Breast epithelium (tissue), 4 donors: ENCODE results near the gene MMP15. TPM values are rescaled to one million over a fixed set of nuclear protein-coding genes. Genes with fewer than 3 reads are reported as not detected.

Experiments used
- DNase-seq, 2 donors: peaks; one replicate each; pipeline ENCODE4 v3.0.0-alpha.2; 2019; ENCODE audit warnings: low spot score in 2 of 2
- H3K27ac ChIP-seq, 2 donors: fragments of 200-600 bp; sonication (generic) in 1 of 2; one replicate each; pipeline ENCODE4 v1.5.1; 2016 to 2019; ENCODE audit warnings: mild to moderate bottlenecking in 1 of 2
- H3K27me3 ChIP-seq, 2 donors: fragments of 200-600 bp; sonication (generic) in 1 of 2; one replicate each; pipeline versions ENCODE4 v1.5.1 to v1.6.0; 2017 to 2019; ENCODE audit warnings: control low read depth in 1 of 2, mild to moderate bottlenecking in 1 of 2
- H3K36me3 ChIP-seq: fragments of 200-600 bp; one replicate; pipeline ENCODE4 v1.5.1; 2019
- H3K4me1 ChIP-seq, 2 donors: fragments of 200-600 bp; sonication (generic); one replicate each; pipeline ENCODE4 v1.5.1; 2016 to 2019; ENCODE audit warnings: control low read depth in 1 of 2
- H3K4me3 ChIP-seq, 3 donors: fragments of 200-600 bp; sonication (generic); 1 replicate in 2 of 3; 2 replicates in 1 of 3; pipeline ENCODE4 v1.5.1; 2016 to 2019; ENCODE audit warnings: mild to moderate bottlenecking in 3 of 3, moderate library complexity in 2 of 3
- H3K9me3 ChIP-seq, 2 donors: fragments of 200-600 bp; sonication (generic) in 1 of 2; one replicate each; pipeline ENCODE4 v1.5.1; 2016 to 2019; ENCODE audit warnings: control low read depth in 1 of 2
- POLR2A ChIP-seq: fragments of 450-650 bp; IDR thresholded peaks from one replicate; pipeline ENCODE4 v1.6.1; 2016; ENCODE audit warnings: antibody characterized with exemption, mild to moderate bottlenecking, moderate library complexity
- POLR2AphosphoS5 ChIP-seq, 3 donors: sonication (generic); formaldehyde crosslinking; IDR thresholded peaks; one replicate each; pipeline ENCODE4 v1.6.1; 2017; ENCODE audit warnings: antibody characterized with exemption in 3 of 3
- intact Hi-C: fragments of 100-400 bp; cut with DNase I; formaldehyde crosslinking; loops from one replicate; pipeline ENCODE4 v1.15.1; 2023; ENCODE audit warnings: low total_unique reads
- total RNA-seq, 3 donors: library from RNA; depleted of rRNA; stranded (reverse); fragments of >200 nt; gene quantifications; one replicate each; pipeline ENCODE4 v1.1.0, GENCODE V29; 2016
- TF ChIP-seq, protein P1 (sequence below), 3 donors: fragments of 450-650 bp; IDR thresholded peaks; one replicate each; pipeline ENCODE4 v1.5.1; 2016 to 2017; ENCODE audit warnings: antibody characterized with exemption in 3 of 3, mild to moderate bottlenecking in 3 of 3, moderate library complexity in 3 of 3

Gene MMP15
- total RNA-seq, 3 donors from 2014 or later: 4.6 to 5.3 (median 4.8) TPM

DNA sequence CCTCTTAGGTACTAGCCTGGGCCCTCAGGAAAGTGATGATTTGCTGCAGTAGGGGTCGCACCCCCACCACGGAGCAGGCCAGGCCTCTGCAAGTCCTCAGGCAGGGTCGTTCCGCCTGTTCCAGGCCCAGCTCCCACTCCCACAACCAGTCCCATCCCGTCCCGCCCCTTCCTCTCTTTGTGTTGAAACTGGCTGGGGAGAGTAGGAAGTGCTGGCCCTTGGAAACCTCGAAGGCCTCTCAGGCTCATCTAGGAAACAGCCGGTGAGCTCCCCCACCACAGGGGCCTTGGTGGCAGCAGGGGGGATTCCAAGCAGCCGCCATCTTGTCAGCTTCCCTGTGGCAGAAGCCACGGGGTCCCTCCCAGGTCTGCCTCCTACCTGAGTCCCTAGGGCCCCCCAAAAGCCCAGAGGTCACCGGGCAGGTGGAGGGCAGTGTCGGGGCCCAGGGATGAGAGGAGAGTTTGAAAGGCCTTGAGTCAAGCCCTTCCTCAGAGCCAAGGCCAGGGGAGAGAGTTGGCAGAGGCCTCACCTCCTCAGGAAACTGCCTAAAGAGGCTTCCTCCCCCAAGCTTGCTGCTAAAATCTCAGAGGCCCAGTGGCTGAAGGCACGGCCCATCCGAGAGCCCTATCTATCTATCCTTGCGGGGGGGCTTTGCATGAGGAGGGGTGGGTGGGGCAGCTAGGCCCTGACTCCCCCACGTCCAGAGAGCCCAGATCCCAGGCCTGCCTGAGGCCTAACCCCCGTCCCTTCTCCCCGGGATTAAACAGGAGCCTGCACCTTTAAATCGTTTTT lies 22.2 kb downstream of the MMP15 start:
- DNase-seq: no peak
- H3K27ac ChIP-seq: peak overlapping the region in 1 of 2 donors; percentile 19

DNA sequence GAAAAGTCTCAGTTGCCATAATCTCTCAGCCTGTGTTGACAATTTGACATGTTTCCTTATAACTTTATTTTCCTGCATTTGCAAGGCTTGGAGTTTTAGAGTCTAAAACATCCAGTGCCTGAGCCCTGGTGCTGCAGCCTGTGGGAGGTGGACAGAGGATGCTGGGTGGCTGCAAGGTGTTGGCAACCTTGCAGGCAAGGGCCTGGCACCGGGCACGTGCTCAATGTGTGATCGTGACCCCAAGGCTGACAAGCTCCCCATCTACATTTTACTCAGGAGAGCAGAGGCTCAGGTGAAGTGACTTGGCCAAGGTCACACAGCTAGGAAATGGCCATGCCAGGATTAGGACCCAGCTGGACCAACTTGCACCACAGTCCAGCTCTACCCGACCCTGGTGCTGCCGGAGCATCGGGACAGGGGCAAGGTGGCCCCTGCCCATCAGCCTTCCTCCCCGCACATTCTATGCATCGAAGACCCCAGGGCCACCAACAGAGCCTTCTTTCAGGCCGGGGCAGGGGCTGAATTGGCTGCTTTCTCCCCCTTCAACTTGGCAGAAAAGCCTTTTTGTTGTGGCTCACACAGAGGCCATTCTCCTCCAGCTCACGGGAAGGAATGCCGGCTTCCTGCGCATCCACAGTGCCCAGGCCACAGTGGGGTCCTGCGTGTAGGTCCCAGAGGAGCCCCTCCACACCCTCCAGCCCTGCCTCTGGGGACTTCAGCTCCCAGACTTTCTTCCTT lies 23.1 kb downstream of the MMP15 start:
- intact Hi-C loops: no loop called here
- Histone ChIP-seq H3K4me3 (no peak overlapping the region), H3K4me1 (no peaks in the 10 kb centered on the region), H3K9me3 (no peaks in the 10 kb centered on the region), H3K27me3 (no peaks in the 10 kb centered on the region), H3K27ac (no peak overlapping the region), H3K36me3 (no peaks in the 10 kb centered on the region)
- DNase-seq: no peak
- TF ChIP-seq, protein P1, sequence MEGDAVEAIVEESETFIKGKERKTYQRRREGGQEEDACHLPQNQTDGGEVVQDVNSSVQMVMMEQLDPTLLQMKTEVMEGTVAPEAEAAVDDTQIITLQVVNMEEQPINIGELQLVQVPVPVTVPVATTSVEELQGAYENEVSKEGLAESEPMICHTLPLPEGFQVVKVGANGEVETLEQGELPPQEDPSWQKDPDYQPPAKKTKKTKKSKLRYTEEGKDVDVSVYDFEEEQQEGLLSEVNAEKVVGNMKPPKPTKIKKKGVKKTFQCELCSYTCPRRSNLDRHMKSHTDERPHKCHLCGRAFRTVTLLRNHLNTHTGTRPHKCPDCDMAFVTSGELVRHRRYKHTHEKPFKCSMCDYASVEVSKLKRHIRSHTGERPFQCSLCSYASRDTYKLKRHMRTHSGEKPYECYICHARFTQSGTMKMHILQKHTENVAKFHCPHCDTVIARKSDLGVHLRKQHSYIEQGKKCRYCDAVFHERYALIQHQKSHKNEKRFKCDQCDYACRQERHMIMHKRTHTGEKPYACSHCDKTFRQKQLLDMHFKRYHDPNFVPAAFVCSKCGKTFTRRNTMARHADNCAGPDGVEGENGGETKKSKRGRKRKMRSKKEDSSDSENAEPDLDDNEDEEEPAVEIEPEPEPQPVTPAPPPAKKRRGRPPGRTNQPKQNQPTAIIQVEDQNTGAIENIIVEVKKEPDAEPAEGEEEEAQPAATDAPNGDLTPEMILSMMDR (IDR thresholded peaks at IDR 0.05): no peak
- TF ChIP-seq POLR2A: no peak
- no peak for TF ChIP-seq POLR2AphosphoS5 (IDR thresholded peaks at IDR 0.05)

More for the DNA sequence above, 22.2 kb downstream of the MMP15 start:
- TF ChIP-seq, protein P1 (IDR thresholded peaks at IDR 0.05): no peak
- no peak for TF ChIP-seq POLR2AphosphoS5 (IDR thresholded peaks at IDR 0.05)
- TF ChIP-seq POLR2A: no peak
- Histone ChIP-seq H3K27me3 (no peaks in the 10 kb centered on the region), H3K4me1 (no peaks in the 10 kb centered on the region), H3K4me3 (no peak overlapping the region), H3K9me3 (no peaks in the 10 kb centered on the region), H3K36me3 (no peaks in the 10 kb centered on the region)
- intact Hi-C loops: no loop called here

DNA sequence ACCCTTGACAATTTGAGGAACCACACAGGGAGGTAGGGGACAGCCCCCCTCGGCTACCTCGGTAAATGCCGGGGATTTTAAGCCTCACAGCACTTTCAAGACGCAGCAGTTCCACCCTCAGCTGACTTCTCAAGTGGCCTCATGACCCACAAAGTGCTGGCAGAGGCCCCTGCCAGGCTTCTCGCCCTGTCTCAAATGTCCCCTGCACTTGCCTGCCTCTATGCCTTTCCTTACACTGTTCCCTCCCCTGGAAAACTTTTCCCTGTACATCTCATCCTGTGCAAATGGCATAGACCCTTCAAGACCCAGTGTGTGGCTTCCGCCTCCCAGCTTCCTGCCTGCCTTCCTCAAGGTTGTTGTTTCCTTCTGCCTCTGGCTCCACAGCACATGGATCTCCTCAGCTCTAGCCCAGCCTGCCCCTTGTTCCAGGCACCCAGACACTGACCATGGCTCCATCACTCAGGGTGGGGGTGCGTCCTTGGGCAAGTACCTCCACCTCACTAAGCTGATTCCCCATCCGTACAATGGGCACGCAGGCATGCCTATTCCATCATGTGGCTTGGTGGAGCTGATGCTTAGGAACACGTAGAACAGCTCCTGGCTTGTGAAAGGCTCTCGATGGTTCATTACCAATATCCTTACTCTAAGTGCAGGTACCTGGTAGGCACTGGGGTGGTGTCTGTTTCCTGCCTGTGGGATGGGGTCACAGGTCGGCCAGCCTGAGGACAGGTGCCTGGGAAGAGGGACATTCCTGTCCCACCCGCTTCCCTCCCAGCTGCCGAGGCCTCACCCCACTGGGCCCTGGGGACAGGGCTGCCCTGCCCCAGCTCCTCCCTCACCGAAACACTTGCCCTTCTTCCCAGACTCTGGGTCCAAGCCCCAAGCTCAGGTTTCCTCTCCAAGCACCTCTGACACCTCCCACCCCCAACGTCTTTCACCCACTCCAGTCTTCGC lies 24.0 kb downstream of the MMP15 start:
- Histone ChIP-seq H3K9me3 (no peaks in the 10 kb centered on the region), H3K27ac (no peak overlapping the region), H3K4me3 (no peak overlapping the region), H3K36me3 (no peaks in the 10 kb centered on the region), H3K27me3 (no peaks in the 10 kb centered on the region), H3K4me1 (no peaks in the 10 kb centered on the region)
- no peak for DNase-seq
- TF ChIP-seq, protein P1 (IDR thresholded peaks at IDR 0.05): no peak
- TF ChIP-seq POLR2A (no peak), POLR2AphosphoS5 (IDR thresholded peaks at IDR 0.05) (no peak)
- intact Hi-C loops: no loop called here

DNA sequence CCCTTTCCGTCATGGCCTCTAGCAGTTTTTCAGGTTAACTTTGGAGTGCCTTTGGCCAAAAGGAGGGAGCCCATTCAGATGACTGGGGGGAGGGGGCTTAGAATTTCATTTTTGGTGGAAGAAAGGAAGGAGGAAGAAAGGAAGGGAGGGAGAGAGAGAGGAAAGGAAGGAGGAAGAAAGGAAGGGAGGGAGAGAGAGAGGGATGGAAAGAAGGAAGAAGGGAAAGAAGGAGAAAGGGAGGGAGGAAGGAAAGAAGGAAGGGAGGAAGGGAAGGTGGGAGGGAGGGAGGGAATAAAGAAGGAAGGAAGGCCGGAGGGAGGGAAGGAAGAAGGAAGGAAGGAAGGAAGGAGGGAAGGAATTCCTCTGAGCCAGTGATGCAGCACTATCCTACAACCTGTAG lies 25.7 kb downstream of the MMP15 start:
- DNase-seq: no peak

More for the DNA sequence above, 25.7 kb downstream of the MMP15 start:
- H3K36me3 ChIP-seq: no peaks in the 10 kb centered on the region
- H3K27me3 ChIP-seq: no peaks in the 10 kb centered on the region
- no peaks in the 10 kb centered on the region for H3K4me1 ChIP-seq
- H3K9me3 ChIP-seq: no peaks in the 10 kb centered on the region
- intact Hi-C loops: no loop called here
- TF ChIP-seq POLR2A (no peak), POLR2AphosphoS5 (IDR thresholded peaks at IDR 0.05) (no peak)
- TF ChIP-seq, protein P1 (IDR thresholded peaks at IDR 0.05): no peak
- no peak overlapping the region for H3K4me3 ChIP-seq
- no peak overlapping the region for H3K27ac ChIP-seq
